HG03280 (cell line): ENCODE results near the gene INTS2.
"Not testable (repeated sequence)": the region's sequence is repeated elsewhere in the genome, so short reads cannot be mapped to it uniquely, and the experiment has no call there.

Experiments used
- ATAC-seq: cut with Tn5 transposase; IDR thresholded peaks from one replicate; pipeline ENCODE4 v1.9.1; 2021; ENCODE audit warnings: mild to moderate bottlenecking, moderate library complexity; ENCODE audit not compliant: unreplicated experiment

The INTS2 gene

GRCh38 chr17:61848896-61849295, 78.9 kb downstream of the INTS2 start:
- no peak for ATAC-seq

- ATAC-seq: no peak
Observed at GRCh38 chr17:61848247-61848646, 79.5 kb downstream of the INTS2 start.

GRCh38 chr17:61847659-61848058, 80.1 kb downstream of the INTS2 start:
- ATAC-seq: no peak

- ATAC-seq: no peak
Observed at GRCh38 chr17:61846761-61847375, 80.9 kb downstream of the INTS2 start.

GRCh38 chr17:61846088-61846487, 81.7 kb downstream of the INTS2 start:
- ATAC-seq: no peak

- no peak for ATAC-seq
Observed at GRCh38 chr17:61843435-61843834, 84.3 kb downstream of the INTS2 start.

- no peak for ATAC-seq
Observed at GRCh38 chr17:61842899-61843298, 84.9 kb downstream of the INTS2 start.

GRCh38 chr17:61839300-61839786, 88.4 kb downstream of the INTS2 start:
- no peak for ATAC-seq

- ATAC-seq: no peak
Observed at GRCh38 chr17:61837175-61838051, 90.4 kb downstream of the INTS2 start.

- no peak for ATAC-seq
Observed at GRCh38 chr17:61836266-61837174, 91.3 kb downstream of the INTS2 start.

- ATAC-seq: no peak
Observed at GRCh38 chr17:61835606-61836005, 92.2 kb downstream of the INTS2 start.

GRCh38 chr17:61834610-61835009, 93.2 kb downstream of the INTS2 start:
- no peak for ATAC-seq

- no peak for ATAC-seq
Observed at GRCh38 chr17:61833536-61834193, 94.1 kb downstream of the INTS2 start.

- no peak for ATAC-seq
Observed at GRCh38 chr17:61832463-61832862, 95.3 kb downstream of the INTS2 start.

GRCh38 chr17:61831099-61831498, 96.7 kb downstream of the INTS2 start:
- no peak for ATAC-seq

- ATAC-seq: no peak
Observed at GRCh38 chr17:61828694-61829093, 99.1 kb downstream of the INTS2 start.

GRCh38 chr17:61827649-61828395, 100.0 kb downstream of the INTS2 start:
- no peak for ATAC-seq

GRCh38 chr17:61826866-61827265, 100.9 kb downstream of the INTS2 start:
- not testable (repeated sequence) for ATAC-seq

GRCh38 chr17:61826198-61826597, 101.6 kb downstream of the INTS2 start:
- ATAC-seq: not testable (repeated sequence)
